ENCODE measurements around the gene NDUFS2.
"Not testable (repeated sequence)": the region's sequence is repeated elsewhere in the genome, so short reads cannot be mapped to it uniquely, and the experiment has no call there.

The NDUFS2 gene

GRCh38 chr1:161255302-161255701, 53.1 kb downstream of the NDUFS2 start:
- DNase-seq (ENCODE audit: low read depth) = not testable (repeated sequence)

- DNase-seq (ENCODE audit: low read depth) = not testable (repeated sequence)
These were observed 53.9 kb downstream of the NDUFS2 start for GRCh38 chr1:161255955-161256520.

- DNase-seq (ENCODE audit: low read depth) = not testable (repeated sequence)
These were observed 54.9 kb downstream of the NDUFS2 start for GRCh38 chr1:161257109-161257508.

- DNase-seq (ENCODE audit: low read depth) = peak; percentile 4
These were observed 56.5 kb downstream of the NDUFS2 start, which contains the start of gene PCP4L1 for GRCh38 chr1:161258439-161259344. Gene PCP4L1 (plus strand): TSS chr1:161258745. CDS start chr1:161258975, 230 bp downstream.

GRCh38 chr1:161259345-161259702, 57.2 kb downstream of the NDUFS2 start:
- no peak for DNase-seq (ENCODE audit: low read depth)

GRCh38 chr1:161259765-161260164, 57.6 kb downstream of the NDUFS2 start:
- DNase-seq (ENCODE audit: low read depth) = no peak

GRCh38 chr1:161260376-161261260, 58.5 kb downstream of the NDUFS2 start:
- no peak for DNase-seq (ENCODE audit: low read depth)

GRCh38 chr1:161261261-161262235, 59.4 kb downstream of the NDUFS2 start:
- DNase-seq (ENCODE audit: low read depth) = no peak

Measured in activated T-helper 9 cell treated with anti-CD3 and anti-CD28 coated beads, Interleukin-2, amount 50 U/mL, for 16 hours (primary cell).